SH-SY5Y (cell line): Measurements from ENCODE around the gene CTNND2.

Experiments
- GATA2 ChIP-seq: IDR thresholded peaks from 2 replicates; pipeline ENCODE4 v1.6.1; 2011; ENCODE audit warnings: mild to moderate bottlenecking, low read depth, low read length
- GATA3 ChIP-seq: IDR thresholded peaks from 2 replicates; pipeline ENCODE4 v1.6.1; 2011; ENCODE audit warnings: low read depth, mild to moderate bottlenecking, low read length, moderate library complexity

DNA sequence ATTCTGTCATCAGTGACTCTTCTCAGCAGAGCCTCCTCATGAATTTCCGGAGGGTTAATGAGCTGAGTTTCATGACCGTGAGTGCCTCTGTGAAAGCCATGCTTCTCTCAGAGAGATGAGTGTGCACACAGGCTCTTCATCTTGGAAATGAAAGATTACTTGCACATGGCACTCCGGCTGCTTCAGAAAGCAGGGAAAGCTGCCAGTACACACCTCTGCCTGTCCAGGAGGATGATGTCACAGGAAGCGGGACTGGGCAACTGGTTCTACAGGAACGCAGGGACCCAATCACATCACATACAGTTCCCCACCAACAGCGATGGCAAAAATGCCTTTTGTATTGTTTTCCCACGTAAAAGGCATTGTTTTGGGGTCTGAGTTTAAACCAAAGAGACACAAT is 857.2 kb downstream of the CTNND2 start:
- TF ChIP-seq GATA2 (no peak), GATA3 (no peak)
